Muscle of back (tissue), 13 donors: ENCODE data around the gene WNT1. TPM values are rescaled to one million over a fixed set of nuclear protein-coding genes. Genes with fewer than 3 reads are reported as not detected.

Source experiments
- DNase-seq, 3 donors: peaks; one replicate each; pipeline versions ENCODE4 v3.0.0 to v3.0.0-alpha.2; 2013
- long read RNA-seq, 9 donors: transcript quantifications; one replicate each; lab custom pipeline, GENCODE V29; 2026
- polyA plus RNA-seq, 10 donors: library from polyadenylated mRNA; unstranded; fragments of 120-200 nt; gene quantifications; one replicate each; pipeline ENCODE4 v1.2.1, GENCODE V29; 2013; ENCODE audit not compliant: insufficient read length in 10 of 10

The WNT1 gene
- under 1 TPM in 3 of 10 donors, not detected in 7; 0.15 to 0.31 (median 0.20) TPM for polyA plus RNA-seq
- long read RNA-seq, donor 1: 0 reads
- long read RNA-seq, donor 2: 0 reads
- long read RNA-seq, donor 3: 0 reads
- long read RNA-seq, donor 4: 0 reads
- long read RNA-seq, donor 5: 0 reads
- long read RNA-seq, donor 6: 0 reads
- long read RNA-seq, donor 7: 0 reads
- long read RNA-seq, donor 8: 0 reads
- long read RNA-seq, donor 9: 0 reads

GRCh38 chr12:48978291-48978740 is at the start of gene WNT1:
Gene WNT1, plus strand, starts transcription at chr12:48978322. Its CDS starts 329 bp downstream, at chr12:48978651.
- DNase-seq: no peak

DNA sequence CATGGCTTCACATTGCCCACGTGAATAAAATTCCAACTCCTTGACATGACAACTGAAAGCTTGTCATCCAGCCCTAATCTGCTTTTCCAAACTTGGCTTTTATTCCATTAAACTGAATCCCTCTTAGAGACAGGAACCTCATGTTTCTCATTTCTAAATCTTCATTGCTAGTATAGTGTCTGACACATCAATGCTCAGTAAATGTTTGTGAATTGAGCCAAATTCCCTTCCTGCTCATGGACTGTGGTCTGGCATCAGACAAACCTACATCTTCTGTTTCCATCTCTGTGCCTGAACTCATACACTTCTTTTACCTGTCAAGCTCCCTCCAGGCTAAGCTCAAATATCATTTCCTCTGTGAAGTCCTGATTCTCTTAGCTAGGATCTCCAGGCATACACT is 48.6 kb upstream of the WNT1 start:
- DNase-seq: no peak

DNA sequence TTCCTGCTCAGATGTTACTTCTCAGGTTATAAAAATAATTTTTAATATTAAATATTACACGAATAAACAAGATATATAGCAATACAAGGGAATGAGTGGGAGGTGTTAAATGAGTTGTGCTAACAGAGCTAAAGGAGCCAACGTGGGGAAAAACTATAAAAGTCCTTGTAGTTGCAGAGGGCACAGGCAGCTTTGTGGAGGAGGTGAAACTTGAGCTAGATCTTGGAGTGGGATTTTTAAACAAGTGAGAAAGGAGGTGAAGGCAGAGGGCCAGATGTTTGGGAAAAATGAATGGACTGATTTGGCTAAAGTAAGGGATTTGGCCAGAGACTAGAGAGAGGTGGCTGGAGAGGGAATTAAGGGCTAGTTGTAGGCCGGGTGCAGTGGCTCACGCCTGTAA is 47.6 kb upstream of the WNT1 start:
- no peak for DNase-seq

DNA sequence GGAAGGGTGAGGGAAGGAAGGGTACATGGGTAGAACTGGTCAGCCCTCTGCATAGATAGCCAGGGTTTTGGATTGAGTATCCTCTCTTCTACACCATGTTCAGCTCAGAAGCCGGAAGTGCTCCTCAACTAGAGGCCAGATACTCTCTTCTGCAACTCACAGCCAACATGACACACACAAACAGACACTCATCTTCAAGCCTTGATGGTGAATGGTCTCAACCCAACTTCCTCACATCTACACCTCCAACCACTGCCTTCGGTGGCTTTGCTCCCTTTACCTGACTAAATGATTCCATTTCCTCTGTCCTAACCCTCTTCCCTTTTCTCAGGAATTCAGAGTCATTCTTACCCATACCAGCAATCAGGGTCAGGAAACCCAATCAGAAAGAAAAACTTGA is 45.2 kb upstream of the WNT1 start:
- DNase-seq: no peak

DNA sequence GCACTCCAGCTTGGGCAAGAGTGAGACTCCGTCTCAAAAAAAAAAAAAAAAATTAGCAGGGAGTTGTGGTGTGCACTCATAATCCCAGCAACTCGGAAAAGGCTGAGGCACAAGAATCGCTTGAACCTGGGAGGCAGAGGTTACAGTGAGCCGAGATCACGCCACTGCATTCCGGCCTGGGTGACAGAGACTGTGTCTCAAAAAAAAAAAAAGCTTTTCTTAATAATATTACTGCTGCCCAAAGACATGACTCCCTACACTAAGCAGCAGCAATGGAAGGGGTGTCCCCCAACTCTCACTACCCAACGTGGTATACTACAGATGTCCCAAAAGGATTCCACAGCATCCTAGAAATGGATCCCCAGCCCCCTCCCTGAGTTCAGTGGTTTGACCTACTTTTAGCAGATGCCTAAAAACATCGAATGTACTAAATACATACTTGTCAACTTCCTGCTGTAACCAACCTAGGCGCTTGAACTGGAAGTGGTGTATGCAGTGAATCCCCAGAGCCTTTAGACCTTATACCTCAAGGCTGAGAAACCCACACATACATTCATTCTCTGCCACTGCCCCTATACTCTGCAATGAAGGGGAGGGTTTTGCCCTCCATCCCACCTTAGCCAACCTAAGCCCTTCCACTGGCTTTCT is 44.3 kb upstream of the WNT1 start:
- DNase-seq: no peak

- no peak for DNase-seq
Observed at GRCh38 chr12:48934312-48934706, 43.8 kb upstream of the WNT1 start.

DNA sequence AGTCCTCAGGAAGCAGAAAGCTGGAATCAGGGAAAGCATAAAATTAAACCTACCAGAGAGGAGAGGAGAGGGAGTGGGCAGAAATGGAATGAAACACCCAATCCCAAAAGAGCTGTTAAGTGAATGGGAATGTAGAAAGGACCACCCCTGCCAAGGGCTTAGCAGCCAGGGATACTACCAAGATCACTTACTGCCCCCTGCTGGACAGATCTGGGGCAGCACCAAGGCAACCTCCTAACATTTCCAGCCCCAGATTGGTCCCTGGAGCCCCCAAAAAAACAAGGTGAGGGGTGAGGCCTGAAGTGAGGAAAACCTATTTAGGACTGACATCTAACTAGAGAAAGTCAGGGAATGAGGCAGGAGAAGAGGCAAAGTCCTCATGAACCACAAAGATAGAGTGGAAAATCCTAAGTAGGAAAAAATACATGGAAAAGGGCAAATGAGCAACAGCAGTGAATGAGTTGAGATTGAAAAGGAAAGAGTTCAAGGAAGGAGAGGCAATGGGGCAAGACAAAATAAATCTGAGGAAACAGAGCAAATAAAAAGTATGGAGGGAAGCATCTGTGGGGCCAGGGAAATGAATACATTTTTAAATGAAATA is 41.6 kb upstream of the WNT1 start:
- peak; percentile 58 to 84 (median 76) for DNase-seq

GRCh38 chr12:48937170-48937569 is 41.0 kb upstream of the WNT1 start:
- DNase-seq: no peak

DNA sequence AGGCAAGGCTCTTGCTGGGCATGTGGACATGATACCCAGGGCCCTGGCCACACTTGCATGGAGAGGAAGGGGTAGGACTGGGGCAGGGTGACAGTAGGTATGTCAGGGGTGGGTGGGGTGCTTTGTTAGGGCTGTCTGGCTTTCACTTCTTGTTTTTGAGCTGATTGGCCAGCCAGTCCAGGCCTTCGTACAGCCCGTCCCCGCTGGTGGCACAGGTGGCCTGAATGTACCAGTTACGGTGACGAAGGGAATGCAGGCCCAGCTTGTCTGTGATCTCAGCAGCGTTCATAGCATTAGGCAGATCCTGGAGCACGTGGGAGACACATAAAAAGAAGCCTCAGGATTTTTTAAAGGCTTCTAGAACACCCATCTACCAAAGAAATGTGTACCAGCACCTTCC is 39.3 kb upstream of the WNT1 start:
- no peak for DNase-seq

DNA sequence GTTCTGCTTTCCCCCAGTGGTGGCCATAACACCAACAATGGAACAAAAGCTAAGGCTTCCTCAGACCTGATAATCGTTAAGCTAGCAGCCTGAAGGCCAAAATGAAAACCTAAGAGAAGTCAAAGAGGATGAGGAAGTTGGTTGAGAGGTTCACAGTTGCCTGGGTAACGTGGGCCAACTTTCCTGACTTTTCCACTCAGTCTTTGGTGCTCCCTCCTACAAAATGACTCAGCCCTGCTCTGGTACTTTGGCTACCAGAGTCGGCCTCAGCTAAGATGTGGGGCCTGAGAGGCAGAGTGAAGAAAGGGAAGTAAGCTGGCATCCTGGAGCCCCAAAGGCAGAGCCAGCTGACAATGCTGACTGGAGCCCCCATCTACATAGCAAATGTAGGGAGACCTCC is 37.9 kb upstream of the WNT1 start:
- DNase-seq: no peak

GRCh38 chr12:48943221-48943620 is 34.9 kb upstream of the WNT1 start:
- no peak for DNase-seq

DNA sequence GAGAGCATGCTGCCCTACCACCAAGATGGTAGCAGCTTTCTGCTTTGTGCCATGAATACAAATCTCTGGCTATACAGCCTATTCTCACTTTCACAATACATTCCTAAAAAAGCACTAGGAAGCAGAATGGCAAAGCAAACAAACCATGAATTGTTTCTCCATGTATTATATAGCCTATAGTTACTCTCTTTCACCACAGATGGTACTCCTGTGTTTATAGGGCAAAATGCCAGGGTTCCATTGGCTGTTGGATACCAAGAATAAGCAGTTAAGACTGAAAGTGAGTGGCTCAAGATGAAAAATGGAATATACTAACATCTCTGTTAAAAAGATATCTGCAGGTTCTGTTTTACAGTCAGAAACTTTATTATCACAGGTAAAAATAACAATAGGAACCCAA is 31.9 kb upstream of the WNT1 start:
- no peak for DNase-seq

- no peak for DNase-seq
Observed at GRCh38 chr12:48946943-48947342, 31.2 kb upstream of the WNT1 start.

- no peak for DNase-seq
Observed at GRCh38 chr12:48947727-48948126, 30.4 kb upstream of the WNT1 start.

DNA sequence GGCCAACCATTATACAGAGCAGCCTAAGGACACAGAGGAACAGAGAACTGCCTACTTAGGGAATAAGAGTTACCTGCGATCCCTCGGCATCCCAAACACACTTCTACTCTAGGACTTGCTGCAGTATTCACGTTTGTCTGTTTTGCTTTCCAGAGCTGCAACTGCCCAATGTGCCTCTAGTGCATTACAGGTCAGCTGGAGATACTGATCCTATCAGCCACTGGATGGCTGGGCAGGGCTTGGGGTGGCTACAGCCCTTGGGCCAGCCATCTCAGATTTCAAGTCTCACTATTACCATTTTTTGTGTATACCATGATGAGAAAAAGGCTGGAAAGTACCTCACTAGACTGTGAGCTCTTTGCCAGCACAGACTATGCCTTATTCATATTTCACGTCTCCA is 25.4 kb upstream of the WNT1 start:
- DNase-seq: no peak

DNA sequence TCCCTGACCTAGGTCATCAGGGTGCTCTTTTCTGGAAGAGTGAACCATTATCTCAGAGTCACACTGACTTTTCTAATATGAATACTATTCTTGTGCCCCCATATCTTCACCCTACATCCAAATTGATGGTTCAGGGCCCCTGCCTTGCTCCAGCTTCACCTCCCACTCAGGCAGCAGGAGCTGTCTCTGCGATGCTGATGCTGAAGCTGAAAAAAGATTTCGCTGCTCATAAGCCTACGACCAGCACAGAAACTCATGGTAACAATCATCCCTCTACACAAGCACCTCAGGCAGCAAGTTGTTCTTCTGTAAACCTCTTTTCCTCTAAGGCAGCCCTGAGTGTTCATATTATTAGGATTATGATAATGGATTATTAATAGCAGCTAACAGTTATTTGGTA is 24.1 kb upstream of the WNT1 start:
- DNase-seq: no peak

DNA sequence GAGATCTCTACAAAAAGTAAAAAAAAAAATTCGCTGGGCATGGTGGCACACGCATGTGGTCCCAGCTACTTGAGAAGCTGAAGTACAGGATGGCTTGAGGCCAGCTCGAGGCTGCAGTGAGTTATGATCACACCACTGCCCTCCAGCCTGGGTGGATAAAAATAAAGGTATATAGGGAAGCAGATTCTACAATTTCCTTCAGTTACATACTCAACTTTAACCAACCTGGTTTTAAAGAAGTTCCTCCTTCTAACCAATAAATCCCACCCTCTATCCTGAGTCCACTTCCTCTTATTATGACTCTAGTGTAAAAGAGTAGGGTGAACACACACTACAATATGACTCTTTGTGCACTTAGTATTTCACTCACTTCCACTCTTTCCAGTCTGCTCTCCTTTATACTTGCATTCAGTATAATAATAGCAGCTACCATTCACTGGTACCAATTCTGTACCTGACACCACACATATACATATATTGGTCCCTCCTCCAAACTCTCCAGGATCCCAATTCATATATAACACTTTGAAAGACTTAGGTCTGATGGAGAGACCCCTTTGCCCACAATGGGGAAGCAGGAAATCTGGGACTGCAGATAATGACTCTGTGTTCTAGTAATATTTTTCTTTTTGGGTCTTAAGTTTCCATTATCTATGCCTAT is 23.2 kb upstream of the WNT1 start:
- DNase-seq: no peak

GRCh38 chr12:48956279-48957140 is 21.6 kb upstream of the WNT1 start:
- DNase-seq: peak; percentile 94 to 97 (median 95)

DNA sequence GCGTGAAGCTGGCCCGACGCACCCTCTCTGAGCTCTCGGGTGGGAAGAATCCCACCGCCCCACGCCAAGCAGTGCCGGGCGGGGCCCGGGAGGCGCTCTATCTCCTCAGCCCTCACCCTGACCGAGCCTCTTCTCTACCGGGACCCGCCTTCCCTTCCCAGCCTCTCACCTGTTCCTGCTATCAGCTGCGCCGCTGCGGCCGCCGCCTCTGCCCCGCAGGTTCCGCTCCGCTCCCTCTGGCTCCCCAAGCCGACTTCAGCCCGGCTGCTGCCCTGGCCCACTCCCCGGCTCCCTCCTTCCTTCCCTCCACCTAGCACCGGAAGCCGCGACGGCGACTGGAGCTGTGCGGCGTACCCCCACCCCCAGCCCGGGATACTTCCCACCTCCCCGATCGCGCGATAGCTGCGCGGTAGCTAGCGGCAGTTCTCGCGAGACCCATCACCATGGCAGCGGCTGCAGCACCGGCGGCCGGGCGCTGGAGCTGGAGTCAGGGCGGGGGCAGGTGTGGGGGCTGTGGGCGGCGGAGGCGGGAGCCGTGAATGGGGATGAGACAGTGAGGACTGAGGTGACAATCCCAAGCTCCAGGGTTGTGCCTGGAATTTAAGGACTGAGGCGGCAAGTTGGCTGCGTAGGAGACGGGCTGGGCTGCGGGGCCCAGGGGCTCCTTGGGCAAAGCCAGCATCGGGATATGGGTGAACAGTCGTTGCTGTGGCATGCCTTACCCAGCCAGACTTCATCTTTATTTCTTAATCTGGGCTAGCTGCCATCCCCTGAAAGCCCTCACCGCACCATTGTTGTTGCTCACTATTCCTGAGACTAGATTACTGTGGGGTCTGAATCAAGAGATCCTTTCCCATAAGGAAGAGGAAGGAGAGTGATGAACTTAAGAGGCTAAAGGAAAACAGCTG is 20.7 kb upstream of the WNT1 start, which contains the start of gene ARF3:
Gene ARF3 (minus strand): TSS at position 347 of the 908 bp plus-strand sequence. CDS start 16,392 bp downstream, outside the sequence.
- peak; percentile 91 to 98 (median 96) for DNase-seq

GRCh38 chr12:48958049-48958388 is 20.1 kb upstream of the WNT1 start:
- no peak for DNase-seq

DNA sequence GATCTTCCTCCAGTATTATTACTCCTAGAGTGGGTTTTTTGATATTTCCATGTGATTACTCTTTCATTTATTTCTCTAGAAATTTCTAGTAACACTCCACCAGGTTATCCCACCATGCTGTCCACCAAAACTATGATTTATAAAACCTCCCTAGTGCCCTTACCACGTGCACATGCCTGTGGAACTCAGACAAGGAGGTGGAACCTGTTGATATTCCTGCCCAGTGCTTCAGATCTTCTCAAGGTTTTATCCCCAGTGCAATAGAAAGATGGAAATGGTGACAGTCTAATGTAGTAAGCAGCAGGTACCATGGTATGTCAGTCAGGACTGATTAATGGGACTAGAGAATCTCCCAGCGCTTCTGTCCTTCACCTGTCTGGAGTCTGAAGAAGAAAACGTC is 17.3 kb upstream of the WNT1 start:
- no peak for DNase-seq
